ENCODE measurements around the gene HIBCH. TPM values are rescaled to one million over a fixed set of nuclear protein-coding genes. Genes with fewer than 3 reads are reported as not detected.

The HIBCH gene
- total RNA-seq, 1 donor = 14.5 TPM

DNA sequence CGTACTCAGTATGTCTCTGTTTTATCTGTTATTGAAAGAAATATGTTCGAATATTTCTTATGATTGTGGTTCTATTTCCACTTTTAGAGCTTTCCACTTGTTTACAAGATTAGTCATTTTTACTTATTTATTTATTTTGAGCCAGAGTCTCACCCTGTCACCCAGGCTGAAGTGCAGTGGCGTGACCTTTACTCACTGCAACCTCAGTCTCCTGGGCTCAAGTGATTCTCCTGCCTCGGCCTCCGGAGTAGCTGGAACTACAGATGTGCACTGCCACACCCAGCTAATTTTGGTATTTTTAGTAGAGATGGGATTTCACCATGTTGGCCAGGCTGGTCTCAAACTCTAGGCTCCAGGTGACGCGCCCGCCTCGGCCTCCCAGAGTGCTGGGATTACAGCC lies 53.3 kb downstream of the HIBCH start:
- Histone ChIP-seq H4K20me1 (ENCODE audit: insufficient read depth, low read length) (no peaks in the 10 kb centered on the region), H3K79me2 (ENCODE audit: insufficient read depth, low read length) (no peaks in the 10 kb centered on the region), H3K4me2 (ENCODE audit: insufficient read depth, low read length) (no peak overlapping the region), H3K4me3 (ENCODE audit: insufficient read depth, low read length) (no peak overlapping the region), H2AFZ (ENCODE audit: low read length) (no peak overlapping the region), H3K27me3 (ENCODE audit: insufficient read depth, low read length) (no peaks in the 10 kb centered on the region), H3K4me1 (ENCODE audit: insufficient read depth, low read length) (peaks cover 12% of the 10 kb centered on the region), H3K27ac (ENCODE audit: low read depth, low read length) (no peak overlapping the region), H3K36me3 (ENCODE audit: insufficient read depth, low read length) (no peaks in the 10 kb centered on the region), H3K9me3 (ENCODE audit: low read depth, low read length) (no peaks in the 10 kb centered on the region)
- TF ChIP-seq CTCF (IDR thresholded peaks at IDR 0.05; ENCODE audit: extremely low read depth, low read depth, low read length) = no peak
- no peak for DNase-seq (ENCODE audit: insufficient read length, low spot score, missing footprints)

DNA sequence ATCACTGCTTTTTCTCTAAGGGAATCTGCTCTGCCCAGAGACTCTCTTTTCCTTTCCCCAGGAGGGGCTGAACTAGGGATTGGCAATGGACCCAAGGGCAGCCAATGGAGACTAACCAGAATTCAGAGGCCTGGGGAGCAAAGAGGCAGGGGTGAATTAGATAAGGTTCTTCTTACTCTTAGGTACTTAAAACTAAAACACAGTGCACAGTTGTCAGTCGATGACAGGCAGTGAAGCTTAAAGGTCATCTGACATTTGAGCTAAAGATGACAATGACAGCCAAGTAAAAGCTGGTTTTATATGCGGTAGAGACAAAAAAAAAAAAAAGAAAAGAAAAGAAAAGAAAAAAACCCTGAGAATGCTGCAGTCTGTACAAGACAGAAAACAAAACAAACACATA lies 57.8 kb downstream of the HIBCH start:
- Histone ChIP-seq H3K4me3 (ENCODE audit: insufficient read depth, low read length) (no peak overlapping the region), H3K27me3 (ENCODE audit: insufficient read depth, low read length) (no peaks in the 10 kb centered on the region), H4K20me1 (ENCODE audit: insufficient read depth, low read length) (no peaks in the 10 kb centered on the region), H3K36me3 (ENCODE audit: insufficient read depth, low read length) (peaks cover 10% of the 10 kb centered on the region), H3K79me2 (ENCODE audit: insufficient read depth, low read length) (no peaks in the 10 kb centered on the region), H3K9me3 (ENCODE audit: low read depth, low read length) (no peaks in the 10 kb centered on the region), H3K4me1 (ENCODE audit: insufficient read depth, low read length) (no peaks in the 10 kb centered on the region), H3K27ac (ENCODE audit: low read depth, low read length) (no peak overlapping the region), H3K4me2 (ENCODE audit: insufficient read depth, low read length) (no peak overlapping the region), H2AFZ (ENCODE audit: low read length) (no peak overlapping the region)
- DNase-seq (ENCODE audit: insufficient read length, low spot score, missing footprints) = no peak
- no peak for TF ChIP-seq CTCF (IDR thresholded peaks at IDR 0.05; ENCODE audit: extremely low read depth, low read depth, low read length)

GRCh38 chr2:190256087-190256486 lies 63.5 kb downstream of the HIBCH start:
- Histone ChIP-seq H3K36me3 (ENCODE audit: insufficient read depth, low read length) (peaks cover 10% of the 10 kb centered on the region), H3K4me2 (ENCODE audit: insufficient read depth, low read length) (no peak overlapping the region), H2AFZ (ENCODE audit: low read length) (no peak overlapping the region), H3K4me3 (ENCODE audit: insufficient read depth, low read length) (no peak overlapping the region), H3K27me3 (ENCODE audit: insufficient read depth, low read length) (no peaks in the 10 kb centered on the region), H3K79me2 (ENCODE audit: insufficient read depth, low read length) (no peaks in the 10 kb centered on the region), H3K27ac (ENCODE audit: low read depth, low read length) (no peak overlapping the region), H3K9me3 (ENCODE audit: low read depth, low read length) (no peaks in the 10 kb centered on the region), H3K4me1 (ENCODE audit: insufficient read depth, low read length) (no peaks in the 10 kb centered on the region), H4K20me1 (ENCODE audit: insufficient read depth, low read length) (no peaks in the 10 kb centered on the region)
- no peak for DNase-seq (ENCODE audit: insufficient read length, low spot score, missing footprints)
- TF ChIP-seq CTCF (IDR thresholded peaks at IDR 0.05; ENCODE audit: extremely low read depth, low read depth, low read length) = no peak

GRCh38 chr2:190255676-190256075 lies 64.0 kb downstream of the HIBCH start:
- no peak for TF ChIP-seq CTCF (IDR thresholded peaks at IDR 0.05; ENCODE audit: extremely low read depth, low read depth, low read length)
- peaks cover 10% of the 10 kb centered on the region for H3K36me3 ChIP-seq (ENCODE audit: insufficient read depth, low read length)
- no peaks in the 10 kb centered on the region for H3K79me2 ChIP-seq (ENCODE audit: insufficient read depth, low read length)
- no peak overlapping the region for H3K27ac ChIP-seq (ENCODE audit: low read depth, low read length)
- no peaks in the 10 kb centered on the region for H3K9me3 ChIP-seq (ENCODE audit: low read depth, low read length)
- no peak for DNase-seq (ENCODE audit: insufficient read length, low spot score, missing footprints)
- H3K4me2 ChIP-seq (ENCODE audit: insufficient read depth, low read length) = no peak overlapping the region
- H4K20me1 ChIP-seq (ENCODE audit: insufficient read depth, low read length) = no peaks in the 10 kb centered on the region
- no peak overlapping the region for H2AFZ ChIP-seq (ENCODE audit: low read length)
- no peaks in the 10 kb centered on the region for H3K27me3 ChIP-seq (ENCODE audit: insufficient read depth, low read length)
- H3K4me1 ChIP-seq (ENCODE audit: insufficient read depth, low read length) = no peaks in the 10 kb centered on the region
- no peak overlapping the region for H3K4me3 ChIP-seq (ENCODE audit: insufficient read depth, low read length)

Data from osteoblast (primary cell).